BLaER1 treated with 17β-estradiol and CSF1 and Interleukin-3, amounts not matched to agents 10 nM and 100 nM (cell line): ENCODE measurements around the gene RPAP2.
"Not testable (repeated sequence)": the region's sequence is repeated elsewhere in the genome, so short reads cannot be mapped to it uniquely, and the experiment has no call there.

ENCODE experiments used
- H3K27ac ChIP-seq, 11 experiments: shearing (Covaris generic); formaldehyde crosslinking; 2 replicates each; pipeline ENCODE4 v1.8.1; 2022
- H3K27me3 ChIP-seq, 11 experiments: shearing (Covaris generic); formaldehyde crosslinking; 2 replicates each; pipeline ENCODE4 v1.8.1; 2022
- H3K36me3 ChIP-seq, 11 experiments: shearing (Covaris generic); formaldehyde crosslinking; 2 replicates each; pipeline ENCODE4 v1.8.1; 2022
- H3K4me1 ChIP-seq, 10 experiments: shearing (Covaris generic); formaldehyde crosslinking; 2 replicates each; pipeline ENCODE4 v1.8.1; 2022
- H3K4me2 ChIP-seq, 11 experiments: shearing (Covaris generic); formaldehyde crosslinking; 2 replicates each; pipeline ENCODE4 v1.8.1; 2022
- H3K4me3 ChIP-seq, 10 experiments: shearing (Covaris generic); formaldehyde crosslinking; 2 replicates each; pipeline ENCODE4 v1.8.1; 2022
- H3K9ac ChIP-seq, 11 experiments: shearing (Covaris generic); formaldehyde crosslinking; 2 replicates each; pipeline ENCODE4 v1.8.1; 2022
- H3K9me3 ChIP-seq, 11 experiments: shearing (Covaris generic); formaldehyde crosslinking; replicated peaks in 1 of 11; 2 replicates each; pipeline ENCODE4 v1.8.1; 2022
- H4K20me1 ChIP-seq, 11 experiments: shearing (Covaris generic); formaldehyde crosslinking; 2 replicates each; pipeline ENCODE4 v1.8.1; 2022
- Cebpa-rat ChIP-seq, 11 experiments: shearing (Covaris generic); IDR thresholded peaks; 2 replicates each; pipeline ENCODE4 v1.8.1; 2022

Gene RPAP2

DNA sequence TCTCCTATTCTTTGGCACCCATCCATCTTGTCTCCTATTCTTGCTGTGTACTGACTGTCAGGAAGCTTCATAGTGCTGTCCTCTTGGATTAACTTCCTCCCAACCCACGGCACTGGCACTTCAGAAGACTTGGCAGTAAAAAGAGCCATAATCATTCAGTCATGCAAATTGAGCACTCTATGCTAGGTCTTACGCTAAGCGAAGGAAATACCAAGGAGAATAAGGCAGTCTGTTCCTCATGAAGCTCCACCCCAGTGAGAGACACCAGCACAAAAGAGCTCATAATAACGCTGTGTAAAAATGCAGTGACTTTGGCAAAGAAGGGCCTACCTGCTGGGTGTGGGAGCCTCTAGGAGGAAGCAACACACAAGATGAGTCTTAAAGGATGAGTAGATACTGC is 120.8 kb downstream of the RPAP2 start:
- H4K20me1 ChIP-seq: no peaks in the 10 kb centered on the region
- H3K27me3 ChIP-seq: no peaks in the 10 kb centered on the region
- H3K27ac ChIP-seq: no peak overlapping the region
- TF ChIP-seq Cebpa-rat (IDR thresholded peaks at IDR 0.05): no peak
- no peak overlapping the region for H3K9ac ChIP-seq
- no peak overlapping the region for H3K4me2 ChIP-seq
- no peaks in the 10 kb centered on the region for H3K36me3 ChIP-seq
- no peaks in the 10 kb centered on the region for H3K4me1 ChIP-seq
- H3K9me3 ChIP-seq: no peaks in the 10 kb centered on the region
- no peak overlapping the region for H3K4me3 ChIP-seq

DNA sequence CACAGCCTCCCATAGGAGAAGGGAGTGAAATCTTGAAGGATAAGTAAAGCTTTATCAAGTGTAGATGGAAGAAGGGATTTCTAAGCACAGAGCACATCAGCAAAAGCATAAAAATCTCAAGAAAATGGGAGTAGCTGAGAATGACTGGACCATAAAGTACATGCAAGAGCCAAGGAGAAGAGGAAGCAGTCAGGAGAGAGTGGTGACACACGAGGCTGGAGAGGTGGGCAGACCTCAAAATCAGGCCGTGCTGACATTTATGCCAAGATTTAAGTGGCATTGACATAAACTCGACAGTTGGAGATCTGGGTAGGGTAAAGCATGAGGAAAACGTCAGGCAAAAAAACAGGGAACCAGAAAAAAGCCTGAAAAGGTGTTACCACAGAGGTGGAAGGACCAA is 125.5 kb downstream of the RPAP2 start:
- H3K9me3 ChIP-seq: no peaks in the 10 kb centered on the region
- H3K4me1 ChIP-seq: no peaks in the 10 kb centered on the region
- H4K20me1 ChIP-seq: no peaks in the 10 kb centered on the region
- TF ChIP-seq Cebpa-rat (IDR thresholded peaks at IDR 0.05): no peak
- H3K9ac ChIP-seq: no peak overlapping the region
- H3K27me3 ChIP-seq: no peaks in the 10 kb centered on the region
- no peak overlapping the region for H3K4me2 ChIP-seq
- H3K36me3 ChIP-seq: no peaks in the 10 kb centered on the region
- H3K27ac ChIP-seq: no peak overlapping the region
- H3K4me3 ChIP-seq: no peak overlapping the region

DNA sequence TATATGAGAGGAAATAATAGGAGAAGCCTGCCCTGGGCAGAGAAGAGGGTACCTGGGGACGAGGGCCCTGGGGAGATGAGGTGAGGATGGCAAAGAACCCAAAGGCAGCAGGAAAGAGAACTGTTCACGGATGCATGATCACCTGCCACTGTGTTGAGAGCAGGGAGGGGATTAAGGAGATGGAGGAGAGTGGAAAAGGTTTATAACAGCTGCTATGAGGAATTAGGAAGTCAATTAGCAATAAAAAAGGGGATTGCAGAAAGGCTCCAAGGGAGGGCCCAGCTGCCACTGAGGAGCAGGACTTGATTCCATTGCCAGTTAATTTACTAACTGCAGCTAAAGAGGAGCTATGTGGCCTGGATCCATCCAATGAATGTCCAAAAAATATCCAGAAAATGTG is 126.8 kb downstream of the RPAP2 start:
- Histone ChIP-seq H3K4me1 (no peaks in the 10 kb centered on the region), H4K20me1 (no peaks in the 10 kb centered on the region), H3K4me2 (no peak overlapping the region), H3K27ac (no peak overlapping the region), H3K36me3 (no peaks in the 10 kb centered on the region), H3K4me3 (no peak overlapping the region), H3K27me3 (no peaks in the 10 kb centered on the region), H3K9me3 (no peaks in the 10 kb centered on the region), H3K9ac (no peak overlapping the region)
- TF ChIP-seq Cebpa-rat (IDR thresholded peaks at IDR 0.05): no peak

DNA sequence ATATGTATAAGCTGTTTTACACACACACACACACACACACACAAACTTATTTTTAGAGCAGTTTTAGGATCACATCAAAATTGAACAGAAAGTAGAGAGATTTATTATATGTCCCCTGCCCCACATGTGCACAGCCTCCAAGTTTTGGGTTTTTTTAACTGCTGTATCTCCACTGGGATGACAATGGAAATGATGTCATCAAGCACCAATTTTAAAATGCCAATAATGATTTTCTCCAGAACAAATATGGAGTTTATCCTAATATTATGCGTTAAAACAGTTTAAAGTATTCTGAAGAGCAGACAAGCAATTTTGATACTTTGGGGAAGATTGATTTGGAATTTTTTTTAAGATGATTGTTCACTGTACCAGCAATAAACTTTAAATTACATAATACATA is 131.2 kb downstream of the RPAP2 start:
- H3K9me3 ChIP-seq: peaks cover 0 to 6% (median 0%) of the 10 kb centered on the region in 11 experiments; a peak in 2 of 22 replicates
- TF ChIP-seq Cebpa-rat (IDR thresholded peaks at IDR 0.05): no peak

DNA sequence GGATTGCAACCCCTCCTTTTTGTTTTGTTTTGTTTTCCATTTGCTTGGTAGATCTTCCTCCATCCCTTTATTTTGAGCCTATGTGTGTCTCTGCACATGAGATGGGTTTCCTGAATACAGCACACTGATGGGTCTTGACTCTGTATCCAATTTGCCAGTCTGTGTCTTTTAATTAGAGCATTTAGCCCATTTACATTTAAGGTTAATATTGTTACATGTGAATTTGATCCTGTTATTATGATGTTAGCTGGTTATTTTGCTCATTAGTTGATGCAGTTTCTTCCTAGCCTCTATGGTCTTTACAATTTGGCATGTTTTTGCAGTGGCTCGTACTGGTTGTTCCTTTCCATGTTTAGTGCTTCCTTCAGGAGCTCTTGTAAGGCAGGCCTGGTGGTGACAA is 135.7 kb downstream of the RPAP2 start:
- not testable (repeated sequence) for H3K4me3 ChIP-seq, H3K9ac ChIP-seq, H3K4me2 ChIP-seq, H4K20me1 ChIP-seq, H3K4me1 ChIP-seq, H3K36me3 ChIP-seq, H3K27ac ChIP-seq, H3K27me3 ChIP-seq
- H3K9me3 ChIP-seq: peaks cover 11 to 17% (median 13%) of the 10 kb centered on the region in 11 experiments; a peak in 18 of 22 replicates

More for the DNA sequence above, 131.2 kb downstream of the RPAP2 start:
- Histone ChIP-seq H3K4me2 (no peak overlapping the region), H4K20me1 (no peaks in the 10 kb centered on the region), H3K27ac (no peak overlapping the region), H3K36me3 (no peaks in the 10 kb centered on the region), H3K4me3 (no peak overlapping the region), H3K9ac (no peak overlapping the region), H3K27me3 (no peaks in the 10 kb centered on the region), H3K4me1 (no peaks in the 10 kb centered on the region)

DNA sequence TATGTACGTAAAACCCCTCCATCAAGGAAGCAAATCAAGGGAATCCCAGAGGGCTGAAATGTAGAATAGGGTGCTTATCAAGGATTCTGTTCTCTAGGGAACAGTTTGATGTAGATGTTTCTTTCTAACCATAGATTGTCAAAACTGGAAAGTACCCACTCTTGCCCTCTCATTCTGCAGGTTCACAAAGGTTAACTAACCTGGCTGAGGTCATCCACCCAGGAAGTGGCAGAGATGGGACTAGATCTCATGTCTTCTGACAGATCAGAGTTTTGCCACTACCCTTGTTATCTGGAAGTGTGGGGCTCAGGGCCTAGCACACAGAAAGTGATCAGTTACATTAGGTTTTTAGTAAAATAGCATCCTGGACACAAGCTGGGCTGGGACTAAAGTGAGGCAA is 140.4 kb downstream of the RPAP2 start:
- H4K20me1 ChIP-seq: no peaks in the 10 kb centered on the region
- H3K27ac ChIP-seq: no peak overlapping the region
- no peaks in the 10 kb centered on the region for H3K4me1 ChIP-seq
- no peak for TF ChIP-seq Cebpa-rat (IDR thresholded peaks at IDR 0.05)
- H3K27me3 ChIP-seq: no peaks in the 10 kb centered on the region
- no peak overlapping the region for H3K4me3 ChIP-seq
- H3K36me3 ChIP-seq: no peaks in the 10 kb centered on the region
- no peak overlapping the region for H3K9ac ChIP-seq
- H3K4me2 ChIP-seq: no peak overlapping the region
- H3K9me3 ChIP-seq: peaks cover 11 to 17% (median 12%) of the 10 kb centered on the region in 11 experiments; a peak in 18 of 22 replicates

DNA sequence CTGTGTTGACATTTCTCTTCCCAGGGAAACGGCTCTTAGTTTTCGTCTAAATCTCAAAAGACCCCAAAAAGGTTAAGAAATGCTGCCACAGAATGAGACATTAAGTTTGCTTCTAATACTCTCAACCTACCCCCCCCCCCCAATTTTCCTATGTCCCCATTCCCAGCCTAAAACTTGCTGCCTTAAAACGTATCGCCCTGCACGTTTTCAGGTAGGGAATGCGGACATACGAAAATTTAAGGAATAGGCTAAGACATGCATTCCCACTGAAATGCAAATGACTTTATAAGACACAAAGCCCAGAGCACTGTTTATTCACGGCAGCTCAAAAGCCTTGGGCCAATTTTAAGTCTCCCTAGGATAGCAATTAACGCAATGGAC is 142.4 kb downstream of the RPAP2 start:
- Histone ChIP-seq H3K4me3 (no peak overlapping the region), H3K4me2 (no peak overlapping the region)

DNA sequence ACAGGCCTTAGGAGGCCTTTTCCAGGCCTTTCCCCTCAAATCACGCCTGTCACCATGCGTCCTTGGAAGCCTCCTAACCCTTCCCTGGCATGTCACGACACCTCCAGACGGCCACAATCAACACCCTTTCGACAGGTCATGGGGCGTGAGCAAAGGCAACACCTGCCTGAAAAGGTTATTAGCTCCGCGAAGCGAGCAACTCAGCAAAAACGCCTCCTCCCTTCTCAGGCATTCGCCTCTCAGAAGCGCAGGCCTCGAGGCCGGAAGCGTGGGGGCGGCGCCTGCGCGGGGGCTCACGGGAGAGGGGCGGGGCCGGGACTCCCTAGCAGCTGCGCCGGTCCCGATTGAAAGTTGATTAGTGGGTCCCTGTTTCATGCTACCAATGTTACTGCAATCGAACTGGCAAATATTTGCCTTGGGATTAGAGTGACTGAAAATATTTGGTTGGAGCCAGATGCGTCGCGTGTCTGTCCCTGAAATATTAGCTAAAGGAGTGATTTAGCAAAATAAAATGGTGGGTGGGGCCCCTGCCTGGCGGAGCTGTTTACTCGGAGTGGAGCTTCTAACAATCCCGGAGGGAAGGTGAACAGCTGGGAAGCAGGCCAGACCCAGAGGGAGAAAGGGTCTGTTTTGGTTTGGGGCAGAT is 143.0 kb downstream of the RPAP2 start:
- Histone ChIP-seq H3K4me3 (no peak overlapping the region), H3K27me3 (no peaks in the 10 kb centered on the region), H3K9ac (no peak overlapping the region), H3K4me2 (no peak overlapping the region), H4K20me1 (no peaks in the 10 kb centered on the region), H3K27ac (no peak overlapping the region), H3K36me3 (no peaks in the 10 kb centered on the region), H3K4me1 (no peaks in the 10 kb centered on the region; a peak in 1 of 20 replicates), H3K9me3 (peaks cover under 1 to 6% (median 2%) of the 10 kb centered on the region in 11 experiments; a peak in 14 of 22 replicates)
- no peak for TF ChIP-seq Cebpa-rat (IDR thresholded peaks at IDR 0.05)

More for the DNA sequence above, 142.4 kb downstream of the RPAP2 start:
- Histone ChIP-seq H3K27ac (no peak overlapping the region), H3K9ac (no peak overlapping the region), H3K27me3 (no peaks in the 10 kb centered on the region), H4K20me1 (no peaks in the 10 kb centered on the region), H3K36me3 (no peaks in the 10 kb centered on the region), H3K4me1 (no peaks in the 10 kb centered on the region), H3K9me3 (peaks cover 6 to 11% (median 7%) of the 10 kb centered on the region in 11 experiments; a peak in 18 of 22 replicates)
- no peak for TF ChIP-seq Cebpa-rat (IDR thresholded peaks at IDR 0.05)

DNA sequence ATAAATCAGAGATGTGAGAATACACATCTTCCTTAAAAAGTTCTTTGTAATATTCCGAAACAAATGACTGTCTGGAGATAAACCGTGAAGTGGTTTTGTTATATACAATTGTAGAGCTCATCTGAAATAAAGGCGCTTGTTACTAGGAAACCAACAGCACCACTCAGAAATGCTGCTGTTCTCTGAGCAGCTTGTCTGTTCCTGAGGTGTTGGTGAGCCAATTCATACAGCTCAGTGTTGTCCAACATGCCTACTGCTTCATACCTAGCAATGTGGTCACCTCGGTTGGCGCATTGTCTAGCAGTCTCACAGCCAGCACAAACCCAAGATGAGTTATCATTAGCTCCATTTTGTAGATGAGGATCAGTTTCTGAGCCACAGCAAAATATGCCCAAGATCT is 143.5 kb downstream of the RPAP2 start:
- Histone ChIP-seq H4K20me1 (no peaks in the 10 kb centered on the region), H3K4me1 (peaks cover 0 to 5% (median 0%) of the 10 kb centered on the region in 10 experiments; a peak in 1 of 20 replicates), H3K9ac (no peak overlapping the region), H3K9me3 (0 out of 22 replicates have a peak, but pooled peaks cover 0 to under 1% (median 0%) of the 10 kb centered on the region in 11 experiments), H3K36me3 (no peaks in the 10 kb centered on the region), H3K27me3 (no peaks in the 10 kb centered on the region), H3K27ac (no peak overlapping the region), H3K4me3 (no peak overlapping the region), H3K4me2 (no peak overlapping the region)
- no peak for TF ChIP-seq Cebpa-rat (IDR thresholded peaks at IDR 0.05)

DNA sequence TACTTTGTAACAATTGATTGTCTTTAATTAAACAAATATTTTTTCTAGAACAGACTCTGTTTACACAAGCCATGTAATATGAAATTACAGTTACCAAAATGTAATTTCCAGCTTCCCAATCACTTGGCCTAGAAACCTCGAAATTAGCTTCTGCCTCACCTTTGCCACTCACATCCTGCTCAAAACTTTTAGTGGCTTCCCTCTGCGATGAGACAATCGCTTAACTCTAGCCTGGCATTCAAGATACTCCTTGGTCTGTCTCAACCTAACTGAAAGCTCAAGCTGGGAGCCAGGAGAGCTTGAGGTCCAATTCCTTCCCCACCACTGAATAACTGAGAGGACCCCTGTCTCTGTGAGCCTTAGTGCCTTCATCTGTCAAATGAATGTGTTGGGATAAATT is 145.0 kb downstream of the RPAP2 start:
- TF ChIP-seq Cebpa-rat (IDR thresholded peaks at IDR 0.05): no peak
- Histone ChIP-seq H3K9ac (no peak overlapping the region), H3K27ac (no peak overlapping the region), H3K36me3 (no peaks in the 10 kb centered on the region), H3K27me3 (no peaks in the 10 kb centered on the region), H3K4me2 (no peak overlapping the region), H4K20me1 (no peaks in the 10 kb centered on the region), H3K9me3 (no peaks in the 10 kb centered on the region), H3K4me3 (no peak overlapping the region), H3K4me1 (peaks cover 0 to 7% (median 0%) of the 10 kb centered on the region in 10 experiments; a peak in 1 of 20 replicates)
